ENCODE measurements around the gene C22orf31. TPM values are rescaled to one million over a fixed set of nuclear protein-coding genes. Genes with fewer than 3 reads are reported as not detected.

C22orf31 gene
- total RNA-seq, 2 donors from 2014 or later = not detected

- TF ChIP-seq CTCF (IDR thresholded peaks at IDR 0.05) = no peak
- Histone ChIP-seq H3K9me3 (no peaks in the 10 kb centered on the region), H3K4me3 (no peak overlapping the region), H3K27ac (no peak overlapping the region), H3K4me1 (peaks cover 0 to 20% of the 10 kb centered on the region in 2 donors), H3K36me3 (no peaks in the 10 kb centered on the region), H3K27me3 (no peaks in the 10 kb centered on the region)
- no peak for DNase-seq (ENCODE audit: low spot score)
Measured at GRCh38 chr22:29011240-29012100, 50.2 kb downstream of the C22orf31 start.

DNA sequence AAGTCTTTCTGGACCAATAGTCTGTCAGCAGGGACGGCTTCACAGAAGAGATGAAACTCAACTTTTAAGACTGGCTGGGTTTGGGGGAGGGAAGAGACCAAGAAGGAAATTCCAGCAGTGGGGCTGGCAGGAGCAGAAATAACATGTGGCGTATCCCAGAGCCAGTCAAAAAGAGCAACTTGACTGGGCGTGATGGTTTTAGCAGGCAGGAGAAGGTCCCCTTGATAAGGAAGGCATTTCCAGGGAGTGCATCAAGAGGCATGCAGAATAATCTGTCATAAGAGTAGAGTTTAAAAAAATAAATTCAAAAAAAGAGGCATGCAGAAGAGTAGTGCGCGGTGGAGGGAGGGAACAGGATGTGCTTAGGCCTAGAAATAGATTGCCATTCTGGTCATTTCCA lies 52.5 kb downstream of the C22orf31 start:
- Histone ChIP-seq H3K27ac (peak overlapping the region in 1 of 2 donors; percentile 72), H3K27me3 (no peaks in the 10 kb centered on the region), H3K9me3 (no peaks in the 10 kb centered on the region), H3K36me3 (no peaks in the 10 kb centered on the region), H3K4me3 (no peak overlapping the region), H3K4me1 (peaks cover 0 to 30% of the 10 kb centered on the region in 2 donors)
- TF ChIP-seq CTCF (IDR thresholded peaks at IDR 0.05) = no peak
- no peak for DNase-seq (ENCODE audit: low spot score)

Other genes with a start within 250 kb of the C22orf31 start
- 10 to 100 TPM in 1 of 2 donors, 1 to 10 TPM in 1; 7.9 to 11.5 TPM for gene ZNRF3, start 178.3 kb downstream of the C22orf31 start, total RNA-seq
- 10 to 100 TPM; 39.7 to 44.7 TPM for gene KREMEN1, start 11.2 kb upstream of the C22orf31 start, total RNA-seq
- under 1 TPM; 0.33 to 0.51 TPM for gene EMID1, start 144.1 kb upstream of the C22orf31 start, total RNA-seq
- gene RHBDD3, start 206.2 kb upstream of the C22orf31 start, total RNA-seq = 10 to 100 TPM; 16.5 to 23.4 TPM
- gene EWSR1, start 206.4 kb upstream of the C22orf31 start, total RNA-seq = 100 to 1,000 TPM; 153 to 179 TPM
- gene GAS2L1, start 244.8 kb upstream of the C22orf31 start, total RNA-seq = 10 to 100 TPM; 19.4 to 28.0 TPM